Neural cell (in vitro differentiated cells): ENCODE measurements around the gene PEA15. TPM values are rescaled to one million over a fixed set of nuclear protein-coding genes. Genes with fewer than 3 reads are reported as not detected.

Source experiments
- H2AFZ ChIP-seq: fragments of 200-600, 300-800 bp; sonication (generic), shearing (Covaris generic); 2 replicates; pipeline ENCODE4 v1.6.0; 2014; ENCODE audit warnings: low read depth, mild to moderate bottlenecking, antibody characterized with exemption, low read length, moderate library complexity
- H3F3A ChIP-seq: fragments of 200-600 bp; shearing (Covaris generic); 2 replicates; pipeline ENCODE4 v1.6.1; 2016; ENCODE audit warnings: mild to moderate bottlenecking, moderate library complexity, mixed read lengths, antibody characterized with exemption, low read length; ENCODE audit not compliant: insufficient read depth, poor library complexity, severe bottlenecking
- H3K27ac ChIP-seq: fragments of 200-600, 300-800 bp; sonication (generic), shearing (Covaris generic); 2 replicates; pipeline ENCODE4 v1.5.1; 2014; ENCODE audit warnings: mild to moderate bottlenecking, low read length, moderate library complexity
- H3K27me3 ChIP-seq: fragments of 300-800, 200-600 bp; sonication (generic), shearing (Covaris generic); 2 replicates; pipeline ENCODE4 v1.6.0; 2014; ENCODE audit warnings: mild to moderate bottlenecking, low read depth, low read length, moderate library complexity; ENCODE audit not compliant: insufficient read depth
- H3K36me3 ChIP-seq: fragments of 300-800, 200-600 bp; sonication (generic), shearing (Covaris generic); 2 replicates; pipeline ENCODE4 v1.5.1; 2014; ENCODE audit warnings: mild to moderate bottlenecking, antibody characterized with exemption, low read length, moderate library complexity; ENCODE audit not compliant: insufficient read depth
- H3K4me2 ChIP-seq: fragments of 300-800, 200-600 bp; sonication (generic), shearing (Covaris generic); 2 replicates; pipeline ENCODE4 v1.6.0; 2014; ENCODE audit warnings: mild to moderate bottlenecking, low read length
- H3K4me3 ChIP-seq: fragments of 300-800, 200-600 bp; sonication (generic), shearing (Covaris generic); 2 replicates; pipeline ENCODE4 v1.5.1; 2014; ENCODE audit warnings: mild to moderate bottlenecking, low read length, moderate library complexity
- H3K79me2 ChIP-seq: fragments of 200-600 bp; shearing (Covaris generic); replicated peaks from 2 replicates; pipeline ENCODE4 v1.6.0; 2014; ENCODE audit warnings: mild to moderate bottlenecking, low read length, moderate library complexity; ENCODE audit not compliant: insufficient read depth
- H3K9ac ChIP-seq: fragments of 300-800, 200-600 bp; sonication (generic), shearing (Covaris generic); 2 replicates; pipeline ENCODE4 v1.6.1; 2016; ENCODE audit warnings: mild to moderate bottlenecking, low read length, mixed read lengths
- H3K9me2 ChIP-seq: fragments of 200-600 bp; shearing (Covaris generic); 2 replicates; pipeline ENCODE4 v1.6.1; 2016; ENCODE audit warnings: mild to moderate bottlenecking, low read length, mixed read lengths; ENCODE audit not compliant: insufficient read depth
- H3K9me3 ChIP-seq: fragments of 200-600, 300-800 bp; sonication (generic), shearing (Covaris generic); 2 replicates; pipeline ENCODE4 v1.6.1; 2016; ENCODE audit warnings: mild to moderate bottlenecking, mixed run types, low read length, moderate library complexity, mixed read lengths
- H4K20me1 ChIP-seq: fragments of 200-600 bp; shearing (Covaris generic); 2 replicates; pipeline ENCODE4 v1.6.1; 2016; ENCODE audit warnings: mild to moderate bottlenecking, mixed run types; ENCODE audit not compliant: insufficient read depth
- CTCF ChIP-seq: fragments of 450-650 bp; IDR thresholded peaks from 2 replicates; pipeline ENCODE4 v1.5.1; 2014; ENCODE audit warnings: antibody characterized with exemption, mild to moderate bottlenecking, moderate library complexity; ENCODE audit not compliant: poor library complexity, severe bottlenecking
- EP300 ChIP-seq: fragments of 450-650 bp; conservative IDR thresholded peaks from 2 replicates; pipeline ENCODE4 v1.6.1; 2014; ENCODE audit warnings: antibody characterized with exemption, mild to moderate bottlenecking, moderate library complexity; ENCODE audit not compliant: poor library complexity, severe bottlenecking
- EZH2 ChIP-seq: fragments of 200-600, 300-800 bp; shearing (Covaris generic), sonication (generic); IDR thresholded peaks from 2 replicates; pipeline ENCODE4 v1.6.1; 2014; ENCODE audit warnings: antibody characterized with exemption, low read length, borderline replicate concordance, mild to moderate bottlenecking; ENCODE audit not compliant: insufficient read depth, poor library complexity, severe bottlenecking
- MXI1 ChIP-seq: fragments of 450-650 bp; conservative IDR thresholded peaks from 2 replicates; pipeline ENCODE4 v1.6.1; 2014; ENCODE audit warnings: antibody characterized with exemption, mild to moderate bottlenecking; ENCODE audit not compliant: poor library complexity, severe bottlenecking
- POLR2AphosphoS5 ChIP-seq: IDR thresholded peaks from 2 replicates; pipeline ENCODE4 v1.6.1; 2012
- RAD21 ChIP-seq: fragments of 450-650 bp; conservative IDR thresholded peaks from 2 replicates; pipeline ENCODE4 v1.6.1; 2014; ENCODE audit warnings: antibody characterized with exemption, mild to moderate bottlenecking, moderate library complexity
- REST ChIP-seq: IDR thresholded peaks from 2 replicates; pipeline ENCODE4 v1.6.1; 2012; ENCODE audit warnings: borderline replicate concordance
- SMC3 ChIP-seq: fragments of 450-650 bp; conservative IDR thresholded peaks from 2 replicates; pipeline ENCODE4 v1.6.1; 2014; ENCODE audit warnings: antibody characterized with exemption, mild to moderate bottlenecking, moderate library complexity; ENCODE audit not compliant: poor library complexity
- TAF1 ChIP-seq: IDR thresholded peaks from 2 replicates; pipeline ENCODE4 v1.6.1; 2012; ENCODE audit warnings: low read depth
- polyA plus RNA-seq: library from polyadenylated mRNA; depleted of rRNA; stranded (reverse); fragments of >200 nt; gene quantifications from 2 replicates; pipeline ENCODE4 v1.2.3, GENCODE V29; 2014

The PEA15 gene
- polyA plus RNA-seq, 1 donor from 2014 or later: 46.4 TPM

DNA sequence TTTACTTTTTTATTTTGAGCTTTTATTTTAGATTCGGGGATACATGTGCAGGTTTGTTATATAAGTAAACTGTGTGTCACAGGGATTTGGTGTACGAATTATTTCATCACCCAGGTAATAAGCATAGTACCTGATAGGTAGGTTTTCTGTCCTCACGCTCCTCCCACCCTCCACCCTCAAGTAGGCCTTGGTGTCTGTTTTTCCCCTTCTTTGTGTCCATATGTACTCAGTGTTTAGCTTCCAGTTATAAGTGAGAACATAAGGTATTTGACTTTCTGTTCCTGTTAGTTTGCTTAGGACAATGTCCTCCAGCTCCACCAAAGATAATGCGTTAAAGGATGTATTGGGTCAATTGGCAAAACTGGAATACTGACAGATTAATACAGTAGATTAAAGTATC, 48.0 kb upstream of the PEA15 start:
- Histone ChIP-seq H3K36me3 (no peaks in the 10 kb centered on the region), H2AFZ (no peak overlapping the region), H3K79me2 (no peaks in the 10 kb centered on the region), H3K9me3 (no peaks in the 10 kb centered on the region), H3K4me3 (no peak overlapping the region), H3K27me3 (no peaks in the 10 kb centered on the region), H3F3A (no peaks in the 10 kb centered on the region), H3K9me2 (no peaks in the 10 kb centered on the region), H3K4me2 (no peak overlapping the region), H3K9ac (no peak overlapping the region), H4K20me1 (no peaks in the 10 kb centered on the region), H3K27ac (no peak overlapping the region)
- TF ChIP-seq POLR2AphosphoS5: no peak
- TF ChIP-seq TAF1: no peak
- no peak for TF ChIP-seq EZH2
- TF ChIP-seq RAD21: no peak
- no peak for TF ChIP-seq EP300
- no peak for TF ChIP-seq MXI1
- TF ChIP-seq SMC3: no peak
- TF ChIP-seq REST: no peak
- TF ChIP-seq CTCF: no peak

DNA sequence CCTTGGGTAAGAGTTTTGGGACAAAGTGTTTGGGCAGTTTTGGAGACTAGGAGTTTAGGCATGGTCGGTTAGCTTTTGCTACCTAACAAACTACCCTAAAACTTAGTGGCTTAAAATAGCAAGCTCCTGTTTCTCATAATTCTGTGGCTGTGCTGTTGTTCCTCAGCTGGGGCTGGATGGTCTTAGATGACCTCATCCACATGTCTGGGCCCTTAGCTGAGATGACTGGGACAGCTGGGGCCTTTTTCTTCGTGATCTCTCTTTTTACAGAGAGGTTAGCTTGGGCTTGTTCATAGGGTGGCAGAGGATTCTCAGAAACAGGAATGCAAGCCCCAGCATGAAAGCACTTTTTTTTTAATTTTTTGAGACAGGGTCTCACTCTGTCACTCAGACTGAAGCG, 47.2 kb upstream of the PEA15 start:
- no peak overlapping the region for H3K9ac ChIP-seq
- H2AFZ ChIP-seq: no peak overlapping the region
- H4K20me1 ChIP-seq: no peaks in the 10 kb centered on the region
- TF ChIP-seq REST (no peak), EP300 (no peak), SMC3 (no peak), RAD21 (no peak), MXI1 (no peak), EZH2 (no peak), CTCF (no peak), TAF1 (no peak), POLR2AphosphoS5 (no peak)
- no peaks in the 10 kb centered on the region for H3K27me3 ChIP-seq
- H3K27ac ChIP-seq: no peak overlapping the region
- H3K79me2 ChIP-seq: no peaks in the 10 kb centered on the region
- no peaks in the 10 kb centered on the region for H3K36me3 ChIP-seq
- H3K9me3 ChIP-seq: no peaks in the 10 kb centered on the region
- no peak overlapping the region for H3K4me3 ChIP-seq
- H3K9me2 ChIP-seq: no peaks in the 10 kb centered on the region
- H3F3A ChIP-seq: no peaks in the 10 kb centered on the region
- no peak overlapping the region for H3K4me2 ChIP-seq
